Natural killer cell (primary cell): Measurements from ENCODE around the gene BASP1. TPM values are rescaled to one million over a fixed set of nuclear protein-coding genes. Genes with fewer than 3 reads are reported as not detected.

Source experiments
- ATAC-seq, 3 donors: fragments of 150-1000 bp in 2 of 3; fragments of 200-7000 bp in 1 of 3; cut with Tn5 transposase; 1 replicate in 1 of 3; 2 replicates in 2 of 3; pipeline ENCODE4 v1.10.0; 2021; ENCODE audit warnings: mild to moderate bottlenecking in 2 of 3, moderate library complexity in 2 of 3
- DNase-seq, 2 donors: peaks; one replicate each; pipeline versions ENCODE4 v3.0.0 to v3.0.0-alpha.2; 2013 to 2021; ENCODE audit warnings: mixed read lengths in 1 of 2
- H3K27ac ChIP-seq: one replicate; pipeline ENCODE4 v1.5.1; 2013; ENCODE audit warnings: mild to moderate bottlenecking, low read length
- H3K27me3 ChIP-seq: one replicate; pipeline ENCODE4 v1.6.1; 2013; ENCODE audit warnings: low read length; ENCODE audit not compliant: control insufficient read depth, insufficient read depth
- H3K36me3 ChIP-seq: one replicate; pipeline ENCODE4 v1.6.1; 2013; ENCODE audit warnings: low read length; ENCODE audit not compliant: control insufficient read depth, insufficient read depth
- H3K4me1 ChIP-seq: one replicate; pipeline ENCODE4 v1.6.1; 2013; ENCODE audit warnings: low read length; ENCODE audit not compliant: control insufficient read depth, insufficient read depth
- H3K4me3 ChIP-seq: one replicate; pipeline ENCODE4 v1.5.1; 2013; ENCODE audit warnings: low read length
- H3K9me3 ChIP-seq: one replicate; pipeline ENCODE4 v1.6.1; 2013; ENCODE audit warnings: low read length; ENCODE audit not compliant: control insufficient read depth, insufficient read depth
- H3K27ac Mint-ChIP-seq, 2 donors: one replicate each; pipeline ENCODE4 v1.8.0; 2022; ENCODE audit warnings: mild to moderate bottlenecking in 2 of 2, mixed read lengths in 2 of 2, moderate library complexity in 1 of 2
- H3K27me3 Mint-ChIP-seq, 2 donors: one replicate each; pipeline ENCODE4 v1.8.0; 2022; ENCODE audit warnings: low read depth in 2 of 2, mixed read lengths in 2 of 2
- H3K36me3 Mint-ChIP-seq: one replicate; pipeline ENCODE4 v1.8.0; 2022; ENCODE audit warnings: mixed read lengths
- H3K4me1 Mint-ChIP-seq, 2 donors: one replicate each; pipeline ENCODE4 v1.8.0; 2022; ENCODE audit warnings: mixed read lengths in 2 of 2
- H3K4me3 Mint-ChIP-seq: one replicate; pipeline ENCODE4 v1.8.0; 2022; ENCODE audit warnings: mild to moderate bottlenecking, moderate library complexity, mixed read lengths
- H3K9me3 Mint-ChIP-seq, 2 donors: one replicate each; pipeline ENCODE4 v1.8.0; 2022; ENCODE audit warnings: mixed read lengths in 2 of 2
- CTCF ChIP-seq: fragments of 200-600 bp; IDR thresholded peaks from one replicate; pipeline ENCODE4 v1.8.0; 2022; ENCODE audit warnings: antibody characterized with exemption
- WGBS: methylation state at CpG from one replicate; pipeline ENCODE4 v1.1.7; 2013; ENCODE audit warnings: missing lambda C conversion rate; ENCODE audit not compliant: insufficient coverage; 5-methylcytosine and 5-hydroxymethylcytosine counted together
- intact Hi-C: fragments of 100-400 bp; cut with micrococcal nuclease; formaldehyde crosslinking; loops from one replicate; pipeline ENCODE4 v1.14.2; 2022
- total RNA-seq, 4 donors: library from RNA; stranded (reverse); fragments of 120-200 nt in 1 of 4; gene quantifications; one replicate each; pipeline versions ENCODE4 v1.2.3 to v1.2.4, GENCODE V29; 2013 to 2022

Gene BASP1
- total RNA-seq, 3 donors from 2014 or later (not counting 1 experiment from before 2014, with no cell fraction given): 1.3 to 10.7 (median 2.5) TPM

- WGBS: 95% methylated on average over 3 of the region's 3 CpGs
- H3K9me3 Mint-ChIP-seq: peaks cover 9 to 11% of the 10 kb centered on the region in 2 donors
- Histone ChIP-seq H3K27ac (no peak overlapping the region), H3K36me3 (no peaks in the 10 kb centered on the region), H3K27me3 (no peaks in the 10 kb centered on the region), H3K9me3 (no peaks in the 10 kb centered on the region), H3K4me1 (no peaks in the 10 kb centered on the region), H3K4me3 (no peak overlapping the region)
- no peak for ATAC-seq
- H3K36me3 Mint-ChIP-seq: no peaks in the 10 kb centered on the region
- H3K27me3 Mint-ChIP-seq: no peaks in the 10 kb centered on the region
- H3K4me3 Mint-ChIP-seq: no peak overlapping the region
- no peak overlapping the region for H3K27ac Mint-ChIP-seq
- DNase-seq: no peak
- TF ChIP-seq CTCF: no peak
- no peaks in the 10 kb centered on the region for H3K4me1 Mint-ChIP-seq
- intact Hi-C loops: no loop called here
Observed at GRCh38 chr5:17302106-17302505, 84.7 kb downstream of the BASP1 start.

- Histone ChIP-seq H3K4me1 (no peaks in the 10 kb centered on the region), H3K4me3 (no peak overlapping the region), H3K27ac (no peak overlapping the region), H3K9me3 (no peaks in the 10 kb centered on the region), H3K27me3 (no peaks in the 10 kb centered on the region), H3K36me3 (no peaks in the 10 kb centered on the region)
- no peak for DNase-seq
- Mint-ChIP-seq H3K4me1 (no peaks in the 10 kb centered on the region), H3K4me3 (no peak overlapping the region), H3K9me3 (peaks cover 11 to 13% of the 10 kb centered on the region in 2 donors), H3K27ac (no peak overlapping the region), H3K27me3 (no peaks in the 10 kb centered on the region), H3K36me3 (no peaks in the 10 kb centered on the region)
- ATAC-seq: no peak
- intact Hi-C loops: no loop called here
- 96% methylated on average over 4 of the region's 4 CpGs for WGBS
- no peak for TF ChIP-seq CTCF
Observed at GRCh38 chr5:17302604-17303003, 85.2 kb downstream of the BASP1 start.

GRCh38 chr5:17304282-17304681, 86.9 kb downstream of the BASP1 start:
- no peak overlapping the region for H3K27ac ChIP-seq
- H3K27me3 Mint-ChIP-seq: no peaks in the 10 kb centered on the region
- H3K4me3 ChIP-seq: no peak overlapping the region

More at GRCh38 chr5:17304282-17304681, 86.9 kb downstream of the BASP1 start:
- H3K27ac Mint-ChIP-seq: no peak overlapping the region
- intact Hi-C loops: no loop called here
- peaks cover 10 to 12% of the 10 kb centered on the region in 2 donors for H3K9me3 Mint-ChIP-seq
- 78% methylated on average over 4 of the region's 4 CpGs for WGBS
- ATAC-seq (no peak), DNase-seq (no peak)
- H3K4me3 Mint-ChIP-seq: no peak overlapping the region
- H3K4me1 Mint-ChIP-seq: no peaks in the 10 kb centered on the region
- TF ChIP-seq CTCF: no peak
- Histone ChIP-seq H3K36me3 (no peaks in the 10 kb centered on the region), H3K9me3 (no peaks in the 10 kb centered on the region), H3K27me3 (no peaks in the 10 kb centered on the region), H3K4me1 (no peaks in the 10 kb centered on the region)
- no peaks in the 10 kb centered on the region for H3K36me3 Mint-ChIP-seq
